H1 (cell line): ENCODE data around the gene MXD4. TPM values are rescaled to one million over a fixed set of nuclear protein-coding genes. Genes with fewer than 3 reads are reported as not detected.

Experiments used
- CTCF ChIA-PET: fragments of 300-600 bp; sonication (Branson Sonifier 250); formaldehyde crosslinking; loops from one replicate; lab custom pipeline; 2021; ENCODE audit not compliant: partially characterized antibody; lab: Charles Lee
- POLR2A ChIA-PET: fragments of 300-600 bp; sonication (Branson Sonifier 250); formaldehyde crosslinking; loops from one replicate; lab custom pipeline; 2021; ENCODE audit warnings: inconsistent platforms; ENCODE audit not compliant: partially characterized antibody; lab: Charles Lee
- DNase-seq, 2 experiments: peaks; one replicate each; pipeline versions ENCODE4 v3.0.0 to v3.0.0-alpha.2; 2010 to 2022; ENCODE audit warnings: low spot score in 2 of 2, low read depth in 1 of 2, mixed read lengths in 1 of 2
- FAIRE-seq: peaks from 2 replicates; lab custom pipeline; 2011; peaks lifted over from hg19 to GRCh38; lab: Jason Lieb, UNC
- H2AFZ ChIP-seq: 2 replicates; pipeline ENCODE4 v1.8.1; 2012; ENCODE audit warnings: low read length, inconsistent platforms
- H2AK5ac ChIP-seq: 2 replicates; pipeline ENCODE4 v1.6.1; 2013; ENCODE audit warnings: low read depth, low read length
- H2BK120ac ChIP-seq: replicated peaks from 2 replicates; pipeline ENCODE3; 2013; ENCODE audit warnings: low read depth, low read length, inconsistent platforms
- H2BK12ac ChIP-seq: 2 replicates; pipeline ENCODE4 v1.6.1; 2013; ENCODE audit warnings: low read depth, low read length
- H2BK15ac ChIP-seq: 2 replicates; pipeline ENCODE4 v1.6.1; 2013; ENCODE audit warnings: low read length
- H2BK20ac ChIP-seq: 2 replicates; pipeline ENCODE4 v1.6.1; 2013; ENCODE audit warnings: low read length
- H2BK5ac ChIP-seq: 2 replicates; pipeline ENCODE4 v1.6.1; 2013; ENCODE audit warnings: low read depth, low read length
- H3K14ac ChIP-seq: 2 replicates; pipeline ENCODE4 v1.6.1; 2013; ENCODE audit warnings: inconsistent platforms; ENCODE audit not compliant: insufficient read length
- H3K18ac ChIP-seq: 2 replicates; pipeline ENCODE4 v1.6.1; 2013; ENCODE audit warnings: low read length; ENCODE audit errors: extremely low read depth
- H3K23ac ChIP-seq: 2 replicates; pipeline ENCODE4 v1.6.1; 2013; ENCODE audit warnings: inconsistent platforms; ENCODE audit not compliant: insufficient read length
- H3K23me2 ChIP-seq: 2 replicates; pipeline ENCODE4 v1.6.1; 2013; ENCODE audit warnings: low read depth, low read length
- H3K27ac ChIP-seq: 2 replicates; pipeline ENCODE4 v1.6.1; 2011; ENCODE audit warnings: low read depth, low read length, inconsistent platforms
- H3K27me3 ChIP-seq, 4 experiments: replicated peaks in 1 of 4; 1 replicate in 1 of 4; 2 replicates in 3 of 4; pipeline versions ENCODE4 v1.6.1 to v1.8.1; 2011 to 2013; ENCODE audit warnings: low read length in 3 of 4, mild to moderate bottlenecking in 3 of 4, inconsistent platforms in 2 of 4, mixed read lengths in 2 of 4, moderate library complexity in 1 of 4; ENCODE audit not compliant: control insufficient read depth in 3 of 4, insufficient read depth in 3 of 4; ENCODE audit errors: extremely low read depth in 1 of 4
- H3K36me3 ChIP-seq, 4 experiments: 2 replicates each; pipeline versions ENCODE4 v1.6.1 to v1.8.1; 2011 to 2013; ENCODE audit warnings: mild to moderate bottlenecking in 4 of 4, low read length in 3 of 4, moderate library complexity in 2 of 4, control low read depth in 1 of 4, inconsistent platforms in 1 of 4; ENCODE audit not compliant: insufficient read depth in 4 of 4, control insufficient read depth in 2 of 4
- H3K4ac ChIP-seq: replicated peaks from 2 replicates; pipeline ENCODE3; 2013; ENCODE audit warnings: low read length, low read depth, mixed read lengths, inconsistent platforms; ENCODE audit not compliant: insufficient read length
- H3K4me1 ChIP-seq, 4 experiments: replicated peaks in 1 of 4; 1 replicate in 1 of 4; 2 replicates in 3 of 4; pipeline versions ENCODE4 v1.6.1 to v1.8.1; 2011 to 2013; ENCODE audit warnings: low read length in 3 of 4, inconsistent platforms in 2 of 4, mixed read lengths in 1 of 4; ENCODE audit not compliant: insufficient read depth in 4 of 4, control insufficient read depth in 3 of 4
- H3K4me2 ChIP-seq, 2 experiments: 2 replicates each; pipeline versions ENCODE4 v1.6.1 to v1.8.1; 2011 to 2013; ENCODE audit warnings: low read depth in 2 of 2, low read length in 2 of 2, control low read depth in 1 of 2, inconsistent platforms in 1 of 2, mild to moderate bottlenecking in 1 of 2; ENCODE audit not compliant: insufficient read depth in 1 of 2
- H3K4me3 ChIP-seq, 4 experiments: fragments of 200-600, 300-600 bp in 1 of 4; sonication (generic), shearing (Covaris generic), sonication (Bioruptor Twin) in 1 of 4; 2 replicates each; pipeline versions ENCODE4 v1.5.1 to v1.8.1; 2011 to 2016; ENCODE audit warnings: low read length in 4 of 4, low read depth in 3 of 4, control low read depth in 2 of 4, inconsistent platforms in 2 of 4, mild to moderate bottlenecking in 2 of 4, mixed read lengths in 1 of 4, moderate library complexity in 1 of 4; ENCODE audit not compliant: insufficient read depth in 2 of 4; ENCODE audit errors: extremely low read depth in 1 of 4
- H3K56ac ChIP-seq: replicated peaks from 2 replicates; pipeline ENCODE3; 2013; ENCODE audit warnings: low read depth, mild to moderate bottlenecking, mixed read lengths, low read length, inconsistent platforms; ENCODE audit not compliant: insufficient read length
- H3K79me1 ChIP-seq: 2 replicates; pipeline ENCODE4 v1.6.1; 2013; ENCODE audit warnings: low read depth, low read length, control low read depth
- H3K79me2 ChIP-seq, 2 experiments: 2 replicates each; pipeline versions ENCODE4 v1.6.1 to v1.8.1; 2012 to 2013; ENCODE audit warnings: low read length in 2 of 2, mild to moderate bottlenecking in 2 of 2, inconsistent platforms in 1 of 2; ENCODE audit not compliant: insufficient read depth in 2 of 2, control insufficient read depth in 1 of 2
- H3K9ac ChIP-seq, 4 experiments: replicated peaks in 1 of 4; 1 replicate in 1 of 4; 2 replicates in 3 of 4; pipeline versions ENCODE4 v1.6.1 to v1.8.1; 2011 to 2013; ENCODE audit warnings: low read depth in 3 of 4, low read length in 3 of 4, control low read depth in 2 of 4, mild to moderate bottlenecking in 2 of 4, moderate library complexity in 2 of 4, inconsistent platforms in 1 of 4; ENCODE audit errors: extremely low read depth in 1 of 4
- H3K9me3 ChIP-seq, 2 experiments: 2 replicates each; pipeline versions ENCODE4 v1.6.1 to v1.8.1; 2012 to 2013; ENCODE audit warnings: mild to moderate bottlenecking in 2 of 2, moderate library complexity in 2 of 2, control low read depth in 1 of 2, inconsistent platforms in 1 of 2, low read depth in 1 of 2, low read length in 1 of 2, mixed read lengths in 1 of 2; ENCODE audit not compliant: insufficient read depth in 2 of 2
- H4K20me1 ChIP-seq, 2 experiments: replicated peaks in 1 of 2; 2 replicates each; pipeline versions ENCODE3 to v1.8.1; 2011 to 2013; ENCODE audit warnings: inconsistent platforms in 2 of 2, low read length in 2 of 2, mild to moderate bottlenecking in 1 of 2; ENCODE audit not compliant: insufficient read depth in 2 of 2, control insufficient read depth in 1 of 2
- H4K5ac ChIP-seq: 2 replicates; pipeline ENCODE4 v1.6.1; 2013; ENCODE audit warnings: low read length, low read depth, mixed read lengths, inconsistent platforms; ENCODE audit not compliant: insufficient read length
- H4K8ac ChIP-seq: 2 replicates; pipeline ENCODE4 v1.8.0; 2013; ENCODE audit warnings: mild to moderate bottlenecking, moderate library complexity, low read length, inconsistent platforms; ENCODE audit not compliant: insufficient read depth; ENCODE audit errors: extremely low read depth
- H4K91ac ChIP-seq: replicated peaks from 2 replicates; pipeline ENCODE3; 2013; ENCODE audit warnings: low read length, mixed read lengths, inconsistent platforms; ENCODE audit not compliant: insufficient read length
- GABPA ChIP-seq: IDR thresholded peaks from 2 replicates; pipeline ENCODE4 v1.6.1; 2011; ENCODE audit warnings: mild to moderate bottlenecking, low read length, moderate library complexity, borderline replicate concordance; ENCODE audit not compliant: insufficient read depth
- RAD21 ChIP-seq, 2 experiments: IDR thresholded peaks in 1 of 2; conservative IDR thresholded peaks in 1 of 2; 2 replicates each; pipeline ENCODE4 v1.6.1; 2011; ENCODE audit warnings: low read depth in 2 of 2, low read length in 2 of 2, improper control_type of control experiment in 1 of 2, inconsistent platforms in 1 of 2, mild to moderate bottlenecking in 1 of 2, moderate library complexity in 1 of 2
- SAP30 ChIP-seq: fragments of 300-600 bp; sonication (generic); IDR thresholded peaks from 2 replicates; pipeline ENCODE4 v1.7.1; 2012; ENCODE audit warnings: low read length, moderate library complexity, mild to moderate bottlenecking, inconsistent platforms; ENCODE audit not compliant: insufficient read depth, insufficient replicate concordance
- SIN3A ChIP-seq, 2 experiments: IDR thresholded peaks in 1 of 2; conservative IDR thresholded peaks in 1 of 2; 2 replicates each; pipeline ENCODE4 v1.6.1; 2011 to 2012; ENCODE audit warnings: low read length in 2 of 2, improper control_type of control experiment in 1 of 2, low read depth in 1 of 2, mild to moderate bottlenecking in 1 of 2
- TEAD4 ChIP-seq: IDR thresholded peaks from 2 replicates; pipeline ENCODE4 v1.6.1; 2012; ENCODE audit warnings: low read depth, low read length, inconsistent platforms, mixed read lengths
- WGBS, 2 experiments: shearing (Covaris generic) in 1 of 2; methylation state at CpG; one replicate each; pipeline versions ENCODE4 v1.1.6 to v1.1.7; 2013 to 2015; ENCODE audit warnings: low lambda C conversion rate in 2 of 2, mixed read lengths in 2 of 2, inconsistent platforms in 1 of 2, low coverage in 1 of 2, missing lambda C conversion rate in 1 of 2; ENCODE audit not compliant: insufficient replicate concordance in 2 of 2, insufficient coverage in 1 of 2, insufficient read length in 1 of 2; ENCODE audit errors: extremely low coverage in 1 of 2, missing lambda C conversion rate in 1 of 2; 5-methylcytosine and 5-hydroxymethylcytosine counted together
- polyA plus RNA-seq, 7 experiments: library from polyadenylated mRNA; depleted of rRNA in 3 of 7; stranded (reverse) in 5 of 7; unstranded in 2 of 7; fragments of >200 nt in 5 of 7; fragments of 200-250 nt in 2 of 7; gene quantifications; 1 replicate in 5 of 7; 2 replicates in 1 of 7; 4 replicates in 1 of 7; pipeline versions ENCODE4 v1.2.1 to v1.2.3, GENCODE V29; 2011 to 2013; ENCODE audit warnings: missing spikeins in 2 of 7, mixed read lengths in 2 of 7
- total RNA-seq: library from RNA; stranded (reverse); fragmentation: NEBNext Ultra II Directional; extraction: Animal tissue kit (Norgen Biotek cat#: 25700); gene quantifications from 2 replicates; pipeline ENCODE4 v1.2.1, GENCODE V29; 2021
- TF ChIP-seq, protein P1 (sequence below), 3 experiments: IDR thresholded peaks; 1 replicate in 2 of 3; 2 replicates in 1 of 3; pipeline versions ENCODE4 v1.5.1 to v1.6.1; 2011; ENCODE audit warnings: low read length in 3 of 3, mild to moderate bottlenecking in 3 of 3, inconsistent platforms in 2 of 3, low read depth in 1 of 3, moderate library complexity in 1 of 3; ENCODE audit not compliant: insufficient read depth in 1 of 3; ENCODE audit errors: control extremely low read depth in 1 of 3
- TF ChIP-seq, protein P2 (sequence below): IDR thresholded peaks from 2 replicates; pipeline ENCODE4 v1.6.1; 2012; ENCODE audit warnings: inconsistent platforms

The MXD4 gene
- total and polyA plus RNA-seq, 2 of the 8 experiments (the other 6 are each of a cell fraction or from before 2014, with no cell fraction given) = 18.0 to 20.8 TPM

DNA sequence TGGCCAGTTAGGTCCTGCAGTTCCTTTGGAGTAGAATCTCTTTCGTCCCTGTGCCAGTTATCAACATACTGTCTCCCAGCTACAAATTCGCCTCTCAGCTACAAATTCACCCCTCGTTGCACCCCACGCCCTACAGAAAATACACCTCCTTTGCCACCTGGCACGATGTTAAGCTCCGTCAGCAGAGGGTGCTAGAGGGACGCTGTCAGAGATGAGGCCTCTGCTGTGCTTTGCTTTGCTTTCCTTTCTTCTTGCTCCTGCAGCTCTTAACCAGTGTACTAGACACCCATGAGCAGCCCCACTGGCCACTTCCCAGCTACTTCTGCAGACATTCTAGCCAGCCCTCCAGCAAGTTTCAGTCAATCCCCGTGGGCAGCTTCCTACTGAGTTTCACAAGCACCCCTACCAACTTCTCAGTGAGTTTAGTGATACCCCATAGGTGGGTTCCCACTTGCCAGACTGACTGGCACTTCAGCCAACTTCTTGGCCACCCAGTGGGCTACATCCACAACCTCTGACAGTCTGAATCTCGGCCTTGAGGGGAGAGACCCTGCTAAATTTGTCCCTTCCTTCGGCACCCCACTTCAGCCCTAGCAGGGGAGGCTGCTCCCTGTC, 41.8 kb downstream of the MXD4 start:
- no peak overlapping the region for H3K4ac ChIP-seq
- H3K27me3 ChIP-seq = no peaks in the 10 kb centered on the region
- peak overlapping the region; percentile 55 for H2BK12ac ChIP-seq
- peak overlapping the region; percentile 66; the same call in 1 of the 2 replicates for H2BK15ac ChIP-seq
- H3K14ac ChIP-seq = no peak overlapping the region
- H2BK120ac ChIP-seq = peak overlapping the region; percentile 7
- H2AK5ac ChIP-seq = 0 out of 2 replicates have a peak overlapping the region, but pooled peaks have one; percentile 43
- peak overlapping the region; percentile 49; the same call in 1 of the 2 replicates for H2BK20ac ChIP-seq
- peak overlapping the region; percentile 44 for H3K18ac ChIP-seq
- no peak overlapping the region for H3K4me3 ChIP-seq
- no peak overlapping the region for H3K56ac ChIP-seq
- no peaks in the 10 kb centered on the region for H3K9me3 ChIP-seq
- WGBS, 2 experiments = 22% methylated on average over 10 of the region's 10 CpGs; no CpG with 5 or more reads in 1 of the 2 experiments
- H3K4me1 ChIP-seq = peaks cover 10 to 37% (median 19%) of the 10 kb centered on the region in 4 experiments; a peak in 6 of 7 replicates
- H3K79me2 ChIP-seq = no peaks in the 10 kb centered on the region
- POLR2A ChIA-PET = interaction anchor here (0.8 to 0.9 kb wide), 3 partner anchors 11 to 270 kb away, joined by 3 to 4 read pairs (median 3); no protein-coding TSS in a partner anchor
- FAIRE-seq (peak; percentile 92), DNase-seq (peak in 1 of 2 experiments; percentile 91)
- H4K91ac ChIP-seq = no peak overlapping the region
- H3K9ac ChIP-seq = no peak overlapping the region
- no peaks in the 10 kb centered on the region for H3K79me1 ChIP-seq
- H3K23me2 ChIP-seq = no peaks in the 10 kb centered on the region
- CTCF ChIA-PET = interaction anchor here (0.7 to 4.0 kb wide), 55 partner anchors 8 to 504 kb away, joined by 3 to 69 read pairs (median 4); partner anchors contain the start of genes HAUS3, MXD4 and POLN
- H2AFZ ChIP-seq = no peak overlapping the region
- no peak overlapping the region for H4K5ac ChIP-seq
- no peak overlapping the region for H3K27ac ChIP-seq
- H4K20me1 ChIP-seq = peaks cover 1 to 5% of the 10 kb centered on the region in 2 experiments
- no peak overlapping the region; a peak in 1 of 4 replicates for H3K4me2 ChIP-seq
- no peaks in the 10 kb centered on the region for H3K36me3 ChIP-seq
- H3K23ac ChIP-seq = no peak overlapping the region
- peak overlapping the region; percentile 84; the same call in 1 of the 2 replicates for H2BK5ac ChIP-seq
- H4K8ac ChIP-seq = no peak overlapping the region
- TF ChIP-seq SAP30 = no peak
- TF ChIP-seq, protein P1, sequence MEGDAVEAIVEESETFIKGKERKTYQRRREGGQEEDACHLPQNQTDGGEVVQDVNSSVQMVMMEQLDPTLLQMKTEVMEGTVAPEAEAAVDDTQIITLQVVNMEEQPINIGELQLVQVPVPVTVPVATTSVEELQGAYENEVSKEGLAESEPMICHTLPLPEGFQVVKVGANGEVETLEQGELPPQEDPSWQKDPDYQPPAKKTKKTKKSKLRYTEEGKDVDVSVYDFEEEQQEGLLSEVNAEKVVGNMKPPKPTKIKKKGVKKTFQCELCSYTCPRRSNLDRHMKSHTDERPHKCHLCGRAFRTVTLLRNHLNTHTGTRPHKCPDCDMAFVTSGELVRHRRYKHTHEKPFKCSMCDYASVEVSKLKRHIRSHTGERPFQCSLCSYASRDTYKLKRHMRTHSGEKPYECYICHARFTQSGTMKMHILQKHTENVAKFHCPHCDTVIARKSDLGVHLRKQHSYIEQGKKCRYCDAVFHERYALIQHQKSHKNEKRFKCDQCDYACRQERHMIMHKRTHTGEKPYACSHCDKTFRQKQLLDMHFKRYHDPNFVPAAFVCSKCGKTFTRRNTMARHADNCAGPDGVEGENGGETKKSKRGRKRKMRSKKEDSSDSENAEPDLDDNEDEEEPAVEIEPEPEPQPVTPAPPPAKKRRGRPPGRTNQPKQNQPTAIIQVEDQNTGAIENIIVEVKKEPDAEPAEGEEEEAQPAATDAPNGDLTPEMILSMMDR (IDR thresholded peaks at IDR 0.05; ENCODE audit: control extremely low read depth in 1 of 3, insufficient read depth in 1 of 3, low read depth in 1 of 3, low read length in 3 of 3) = peak; percentile 89 to 99 (median 93)
- no peak for TF ChIP-seq TEAD4
- TF ChIP-seq GABPA = peak; percentile 64; the same call in 1 of the 2 replicates
- TF ChIP-seq RAD21 (IDR thresholded peaks at IDR 0.05 in 1 of 2, conservative IDR thresholded peaks at IDR 0.05 in 1 of 2; ENCODE audit: low read depth in 2 of 2, low read length in 2 of 2) = peak; percentile 96 to 98
- TF ChIP-seq, protein P2, sequence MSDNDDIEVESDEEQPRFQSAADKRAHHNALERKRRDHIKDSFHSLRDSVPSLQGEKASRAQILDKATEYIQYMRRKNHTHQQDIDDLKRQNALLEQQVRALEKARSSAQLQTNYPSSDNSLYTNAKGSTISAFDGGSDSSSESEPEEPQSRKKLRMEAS = no peak
- 0 out of 4 replicates have a peak, but pooled peaks have one; percentile 19 to 63 for TF ChIP-seq SIN3A (conservative IDR thresholded peaks at IDR 0.05 in 1 of 2, IDR thresholded peaks at IDR 0.05 in 1 of 2; ENCODE audit: low read depth in 1 of 2, low read length in 2 of 2)
